Measurements from ENCODE around the gene DYNLT5.
"Not testable (repeated sequence)": the region's sequence is repeated elsewhere in the genome, so short reads cannot be mapped to it uniquely, and the experiment has no call there.

The DYNLT5 gene

DNA sequence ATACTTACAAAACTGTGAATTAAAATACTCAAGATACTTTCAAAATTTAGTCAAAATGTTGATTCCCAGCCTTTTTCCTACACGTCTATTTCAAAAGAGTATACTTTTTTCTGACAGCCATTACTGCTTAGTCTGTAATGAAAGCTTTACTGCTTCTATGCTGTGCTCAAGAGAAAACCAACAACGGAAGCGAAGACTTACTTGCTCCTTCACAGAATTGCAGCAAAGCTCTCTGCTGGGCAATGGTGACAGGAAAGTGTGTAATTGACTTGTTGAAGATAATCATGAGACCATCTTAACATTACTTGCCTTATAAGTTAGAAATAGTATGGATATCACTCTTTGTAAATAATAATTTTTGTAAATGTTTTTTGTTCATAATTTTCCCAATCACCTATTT, 1.7 kb upstream of the DYNLT5 start:
- no peak for DNase-seq (ENCODE audit: low read depth)

DNA sequence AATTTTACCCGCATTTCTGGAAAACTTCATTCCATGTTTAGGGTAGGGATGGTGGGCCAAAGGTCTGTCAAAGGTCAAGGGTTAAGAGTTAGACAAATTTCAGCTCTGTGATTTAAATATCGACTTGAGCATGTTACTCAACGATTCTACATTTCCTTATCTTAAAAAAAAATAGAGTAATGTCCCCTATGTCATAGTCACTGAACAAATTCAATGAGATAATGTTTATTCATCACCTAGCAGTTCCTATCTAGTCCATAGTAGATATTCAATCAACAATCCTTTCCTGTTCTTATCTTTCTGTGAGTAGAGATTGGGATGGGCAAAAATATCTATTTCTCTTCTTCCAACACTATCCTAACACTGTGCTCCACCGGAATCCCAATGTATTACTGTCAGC, 1.1 kb upstream of the DYNLT5 start:
- no peak for DNase-seq (ENCODE audit: low read depth)

DNA sequence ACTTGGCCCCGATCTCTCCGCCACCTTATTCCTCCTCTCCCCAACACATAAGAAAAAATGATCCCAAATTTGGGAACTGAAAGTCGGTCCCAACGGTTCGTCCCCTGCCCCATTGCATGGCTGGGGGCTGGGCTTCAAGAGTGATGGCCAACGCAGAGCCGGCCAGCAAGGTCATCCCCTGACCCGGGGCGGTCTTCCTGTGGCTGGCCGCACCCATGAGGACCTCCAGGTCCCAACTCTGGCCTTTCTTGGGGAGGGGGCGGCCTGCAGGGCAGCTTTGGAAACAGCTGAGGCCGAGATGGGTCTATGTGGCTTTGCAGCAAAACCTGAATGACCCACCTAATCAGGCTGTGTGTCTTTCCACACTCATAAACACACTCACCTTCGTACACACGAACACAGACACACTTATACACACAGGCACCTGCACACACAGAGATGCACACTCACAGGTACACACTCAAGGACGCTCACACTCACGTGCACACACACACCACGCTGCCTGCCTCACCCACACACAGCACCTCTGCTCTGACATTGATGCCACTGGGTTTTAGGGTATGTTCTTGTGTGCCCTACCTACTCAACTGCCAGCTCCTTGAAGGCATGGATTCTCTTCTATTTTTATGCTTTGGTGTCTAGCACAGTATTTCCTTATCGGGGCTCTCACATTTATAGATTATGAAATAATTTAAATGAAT, 562 bp downstream of the DYNLT5 start:
- DNase-seq (ENCODE audit: low read depth): no peak

DNA sequence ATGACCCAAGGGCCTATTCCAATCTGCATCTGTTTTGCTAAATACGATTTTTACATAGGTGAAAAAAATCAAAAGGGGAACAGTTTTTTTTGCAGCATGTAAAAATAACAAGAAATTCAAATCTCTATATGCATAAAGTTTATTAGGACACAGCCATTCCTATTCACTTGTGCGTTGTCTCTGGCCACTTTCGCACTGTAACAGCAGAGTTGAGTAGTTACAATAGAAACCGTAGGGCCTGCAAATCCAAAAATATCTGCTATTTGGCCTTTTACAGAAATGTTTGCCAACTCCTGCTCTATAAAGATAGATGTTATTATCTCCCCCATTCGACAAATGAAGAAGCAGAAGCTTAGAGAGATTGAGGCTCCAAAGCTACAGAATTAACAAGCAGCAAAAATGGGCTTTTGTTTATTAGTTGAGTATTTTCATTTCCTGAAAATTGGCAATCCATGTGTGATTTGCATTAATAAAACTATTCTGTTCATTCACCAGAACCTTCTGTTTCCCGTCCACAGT, 5.5 kb downstream of the DYNLT5 start:
- DNase-seq (ENCODE audit: low read depth): no peak

DNA sequence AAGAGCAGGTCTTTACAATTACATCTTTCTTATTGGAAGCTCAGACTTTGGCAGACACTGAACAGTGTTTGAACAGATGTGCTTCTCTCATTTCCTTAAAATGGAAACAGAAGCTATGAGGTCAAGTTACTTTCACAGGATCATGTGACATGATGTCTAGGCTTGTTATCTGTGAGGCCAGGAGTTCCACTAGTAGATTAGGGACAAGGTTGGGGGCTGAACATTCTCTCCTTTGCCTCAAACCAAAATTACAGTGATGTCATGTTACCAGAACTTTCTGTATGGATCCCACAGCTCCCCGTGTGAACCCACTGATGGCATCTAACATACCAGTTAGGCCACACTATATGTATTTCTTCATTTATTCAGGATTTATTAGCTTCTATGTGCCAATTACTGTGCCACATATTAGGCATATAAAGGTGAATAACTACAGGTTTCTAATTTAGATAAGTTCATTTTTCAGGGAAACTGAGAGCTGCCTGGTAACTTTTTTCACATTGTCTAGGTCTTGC, 6.0 kb downstream of the DYNLT5 start:
- DNase-seq (ENCODE audit: low read depth): no peak

DNA sequence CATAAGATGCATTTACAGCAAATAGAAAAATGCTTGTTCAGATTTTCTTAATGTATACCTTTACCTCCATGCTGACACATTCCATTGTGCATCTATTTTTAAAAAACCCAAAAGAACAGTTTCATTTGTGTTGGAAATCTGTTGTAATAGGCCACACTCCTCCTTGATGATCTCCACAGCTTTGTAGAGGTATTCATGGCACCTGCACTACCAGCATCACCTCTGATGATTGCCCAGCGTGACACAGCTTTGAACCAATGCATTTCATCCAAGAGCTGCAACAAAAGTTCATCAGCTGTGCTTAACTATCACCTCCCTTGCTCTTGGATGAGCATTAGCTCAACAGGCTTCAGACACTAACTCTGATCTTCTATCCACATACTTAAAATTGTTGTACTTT, 8.2 kb downstream of the DYNLT5 start:
- DNase-seq (ENCODE audit: low read depth): no peak

DNA sequence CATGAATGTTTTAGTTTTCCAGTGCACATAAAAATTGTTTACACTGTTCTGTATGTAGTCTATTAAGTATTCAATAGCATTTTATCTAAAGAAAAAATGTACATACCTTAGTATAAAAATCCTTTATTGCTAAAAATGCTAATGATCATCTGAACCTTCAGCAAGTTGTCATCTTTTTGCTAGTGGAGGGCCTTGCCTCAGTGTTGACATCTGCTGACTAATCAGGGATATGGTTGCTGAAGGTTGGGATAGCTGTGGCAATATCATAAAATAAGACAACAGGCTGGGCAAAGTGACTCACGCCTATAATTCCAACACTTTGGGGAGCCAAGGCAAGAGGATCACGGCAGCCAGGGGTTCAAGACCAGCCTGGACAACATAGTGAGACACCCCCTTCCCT, 9.0 kb downstream of the DYNLT5 start:
- no peak for DNase-seq (ENCODE audit: low read depth)

DNA sequence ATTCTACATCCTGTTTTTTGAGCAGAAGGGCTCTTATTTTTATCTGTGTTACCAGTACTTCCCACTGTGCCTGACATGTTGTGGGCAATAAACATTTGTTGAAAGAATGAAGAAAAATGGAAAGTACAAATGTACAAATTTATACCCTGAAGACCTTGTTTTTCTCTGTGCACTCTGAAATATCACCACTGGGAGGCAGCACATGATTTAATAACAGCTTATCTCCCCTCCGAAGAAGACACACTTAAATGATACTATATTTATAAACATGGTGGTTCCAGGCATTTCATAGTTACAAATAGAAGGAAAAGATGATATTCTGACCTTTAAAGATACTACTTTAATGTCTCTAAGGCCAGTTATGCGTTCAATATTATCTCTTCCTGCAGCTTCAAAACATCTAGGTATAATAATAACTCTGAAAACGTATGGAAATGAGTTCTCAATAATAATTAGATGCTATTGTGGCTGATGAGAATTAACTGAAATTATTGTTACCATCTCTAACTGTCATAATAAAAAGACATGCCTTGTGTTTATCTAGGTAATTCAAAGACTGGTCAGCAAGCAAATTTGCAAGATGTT, 12.8 kb downstream of the DYNLT5 start:
- no peak for DNase-seq (ENCODE audit: low read depth)

DNA sequence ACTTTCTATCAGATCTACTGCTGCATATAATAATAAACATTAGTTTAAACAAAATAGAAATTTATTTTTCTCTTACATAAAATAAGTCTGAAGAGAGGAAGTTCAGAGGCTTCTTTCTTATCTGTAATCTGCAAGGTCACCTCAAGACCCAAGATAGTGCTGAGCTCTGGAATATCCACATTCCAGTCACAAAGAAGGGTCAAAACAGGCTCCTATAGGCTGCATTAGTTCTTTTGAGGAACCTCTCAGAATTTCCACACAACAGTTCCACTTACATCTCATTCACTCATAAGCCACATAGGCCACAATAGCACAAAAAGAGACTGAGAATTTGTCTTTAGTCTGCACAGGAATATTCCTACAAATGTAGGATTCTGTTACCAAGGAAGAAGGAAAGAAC, 15.4 kb downstream of the DYNLT5 start:
- DNase-seq (ENCODE audit: low read depth): no peak

DNA sequence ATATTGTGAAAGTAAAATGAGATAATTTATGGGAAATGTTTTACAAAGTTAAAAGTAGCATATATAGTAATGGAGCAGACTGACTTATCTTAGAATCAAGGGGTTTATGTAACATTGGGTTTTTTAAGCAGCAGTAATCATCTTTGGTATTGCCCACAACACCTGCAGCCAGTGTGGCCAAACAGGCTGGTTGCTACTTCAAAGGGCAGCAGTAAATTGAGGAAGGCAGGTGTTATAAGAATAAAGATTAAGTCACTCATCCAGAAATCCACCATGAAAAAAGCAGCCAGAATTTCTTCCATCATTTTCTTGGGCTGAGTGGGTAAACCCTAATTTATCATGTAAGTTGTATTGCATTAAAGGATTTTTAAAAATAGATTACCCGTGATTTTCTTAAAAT, 16.7 kb downstream of the DYNLT5 start:
- DNase-seq (ENCODE audit: low read depth): no peak

DNA sequence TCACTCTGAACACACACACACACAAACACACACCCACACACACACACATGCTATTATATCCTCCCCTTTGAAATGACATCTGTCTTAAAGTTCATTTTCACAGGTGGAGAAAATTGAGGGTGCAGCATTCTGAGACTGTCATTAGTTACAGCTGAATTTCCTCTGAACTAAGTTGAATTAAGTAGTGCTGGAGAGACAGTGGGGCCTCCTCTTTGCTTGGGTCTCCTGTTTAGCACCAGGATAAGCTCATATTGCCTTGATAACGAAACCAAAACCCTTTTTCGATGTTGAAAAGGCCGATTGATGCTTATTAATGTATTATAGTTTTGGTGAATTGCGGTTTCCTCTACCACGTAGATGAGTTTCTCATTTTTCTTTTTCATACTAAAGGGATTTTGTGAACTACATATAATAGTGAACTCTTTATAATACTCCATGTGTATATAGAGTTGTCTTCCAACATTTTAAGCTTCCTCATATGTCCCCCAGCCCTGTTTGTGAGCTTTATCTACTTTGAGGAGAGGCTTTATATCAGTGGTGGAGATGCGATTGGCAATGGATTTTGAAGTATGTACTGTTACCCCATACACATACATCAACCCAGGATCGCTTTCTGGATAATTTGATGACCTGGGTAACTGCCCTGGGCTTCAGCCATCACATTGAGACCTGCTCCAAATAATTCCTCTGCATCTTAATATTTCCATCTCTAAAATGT, 17.4 kb downstream of the DYNLT5 start:
- DNase-seq (ENCODE audit: low read depth): no peak

DNA sequence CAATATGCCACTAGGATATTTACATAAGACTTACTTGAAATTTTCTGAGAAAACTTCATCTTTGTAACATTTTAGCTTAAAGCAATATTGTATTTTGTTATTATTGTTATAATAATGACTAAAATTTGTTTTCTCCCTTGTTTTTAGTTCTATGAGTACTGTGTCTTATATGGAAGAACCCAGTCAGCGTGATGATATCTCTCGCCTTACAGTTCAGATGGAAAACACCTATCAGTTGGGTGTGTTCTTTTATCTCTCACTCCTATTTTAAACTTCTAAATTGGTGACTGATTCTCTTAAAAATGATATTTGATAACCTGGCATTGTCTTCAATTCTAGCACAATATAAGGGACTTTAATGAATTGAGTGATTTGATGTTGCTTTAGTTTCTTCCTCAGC, 18.0 kb downstream of the DYNLT5 start:
- no peak for DNase-seq (ENCODE audit: low read depth)

DNA sequence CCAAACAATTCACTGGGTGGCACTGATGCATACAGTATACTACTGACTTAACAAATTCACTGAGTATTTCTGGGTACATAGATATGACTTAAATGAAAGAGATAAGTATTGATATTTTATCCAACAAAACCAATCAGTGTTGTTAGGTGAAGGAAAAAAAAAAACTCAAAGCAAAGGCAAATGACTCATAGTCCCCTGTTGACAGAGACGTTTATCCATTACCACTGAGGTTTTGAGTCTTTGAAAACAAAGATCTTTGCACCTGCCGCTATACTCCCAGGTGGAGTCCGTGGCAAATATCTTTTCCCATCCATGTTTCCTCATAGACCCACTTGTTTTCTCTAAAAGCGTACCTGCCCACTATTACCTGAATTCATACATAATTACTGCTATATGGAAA, 18.4 kb downstream of the DYNLT5 start:
- DNase-seq (ENCODE audit: low read depth): no peak

DNA sequence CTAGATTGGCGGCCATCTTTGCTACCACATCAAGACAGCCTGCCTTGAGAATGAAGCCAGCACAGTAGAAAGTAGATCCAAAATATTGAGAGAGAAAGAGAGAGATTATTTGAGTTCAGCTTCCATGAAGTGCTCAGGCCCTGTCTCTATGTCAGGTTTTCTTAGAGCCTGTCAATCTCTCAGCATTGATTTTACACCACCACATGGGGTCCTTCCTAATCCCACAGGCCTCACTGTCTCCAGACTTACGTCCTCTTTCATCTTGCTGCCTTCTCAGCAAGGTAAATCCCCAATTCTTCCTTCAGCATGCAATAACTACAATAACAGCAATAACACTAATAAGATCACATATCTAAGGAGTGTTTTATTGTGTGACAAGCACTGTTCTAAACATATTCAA, 21.0 kb downstream of the DYNLT5 start:
- no peak for DNase-seq (ENCODE audit: low read depth)

DNA sequence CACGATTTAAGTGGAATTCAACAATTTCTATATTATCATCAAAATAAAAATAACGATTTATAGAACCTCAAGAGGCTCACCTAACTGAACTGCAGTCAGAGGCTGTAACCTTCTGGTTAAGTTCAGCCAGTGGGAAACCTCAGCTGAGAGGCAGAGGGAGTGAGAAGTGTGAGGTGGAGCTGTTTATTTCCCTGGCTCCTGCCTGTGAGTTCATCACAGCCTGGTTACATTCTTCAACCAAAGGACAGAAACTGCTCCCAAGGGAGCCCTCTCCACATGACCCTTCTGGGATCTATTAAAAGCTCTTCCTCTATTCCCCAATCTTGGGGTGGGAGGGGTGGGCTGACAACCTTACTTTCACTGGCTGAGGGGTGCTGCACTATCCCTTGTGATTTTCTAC, 22.2 kb downstream of the DYNLT5 start:
- no peak for DNase-seq (ENCODE audit: low read depth)

DNA sequence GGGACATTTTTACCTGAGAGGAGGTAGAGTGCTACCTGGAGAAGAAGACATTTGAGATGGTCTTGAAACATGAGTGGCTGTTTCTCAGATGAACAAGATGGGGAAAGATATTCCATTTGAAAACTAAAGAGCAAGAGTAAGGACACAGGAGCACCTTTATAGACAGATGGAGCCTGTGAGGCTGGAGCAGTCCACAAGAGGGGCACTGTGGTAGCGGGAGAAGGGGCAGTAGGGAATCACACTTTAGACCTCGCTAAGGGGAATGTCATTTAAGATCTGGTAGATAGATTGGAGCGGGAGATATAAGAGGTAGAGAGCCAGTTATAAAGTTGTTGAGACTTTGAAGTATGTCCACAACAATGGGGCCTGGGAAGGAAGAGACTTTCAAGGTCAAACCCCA, 23.4 kb downstream of the DYNLT5 start:
- no peak for DNase-seq (ENCODE audit: low read depth)

DNA sequence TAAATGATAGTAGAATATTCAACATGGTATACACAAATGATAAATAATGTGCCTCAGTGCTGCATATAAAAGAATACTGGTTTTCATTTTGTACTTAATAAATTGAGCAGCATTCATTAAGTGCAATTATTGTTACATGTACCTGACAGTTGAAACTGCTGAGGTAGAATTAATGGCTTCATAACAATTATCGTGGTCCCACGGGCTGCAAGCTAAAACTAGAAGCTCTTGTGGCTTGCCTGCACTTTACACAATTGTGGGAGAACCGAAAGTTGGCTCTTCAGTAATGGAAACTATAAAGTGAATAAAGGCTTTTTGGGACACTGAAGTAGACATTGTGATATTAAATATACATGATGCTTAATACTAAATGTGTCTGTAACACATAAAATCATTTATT, 25.6 kb downstream of the DYNLT5 start:
- no peak for DNase-seq (ENCODE audit: low read depth)

DNA sequence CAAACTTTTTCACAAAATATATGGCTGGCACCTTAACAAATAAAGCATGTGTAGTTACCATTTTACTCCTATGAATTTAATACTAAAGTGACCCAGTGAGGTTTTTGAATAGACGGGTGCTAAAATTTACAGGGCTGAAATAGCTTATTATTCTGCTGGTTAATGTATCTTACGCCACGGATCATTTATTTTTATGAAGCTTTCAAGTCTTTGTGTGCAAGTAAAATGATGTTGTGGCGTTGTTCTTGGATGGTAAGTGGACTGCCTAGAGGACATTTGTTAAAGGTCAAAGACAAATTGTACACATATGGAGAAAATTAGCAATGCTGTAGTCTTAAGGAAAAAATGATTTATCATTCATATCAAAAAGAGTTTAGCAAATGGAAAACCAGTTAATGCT, 26.0 kb downstream of the DYNLT5 start:
- DNase-seq (ENCODE audit: low read depth): no peak

DNA sequence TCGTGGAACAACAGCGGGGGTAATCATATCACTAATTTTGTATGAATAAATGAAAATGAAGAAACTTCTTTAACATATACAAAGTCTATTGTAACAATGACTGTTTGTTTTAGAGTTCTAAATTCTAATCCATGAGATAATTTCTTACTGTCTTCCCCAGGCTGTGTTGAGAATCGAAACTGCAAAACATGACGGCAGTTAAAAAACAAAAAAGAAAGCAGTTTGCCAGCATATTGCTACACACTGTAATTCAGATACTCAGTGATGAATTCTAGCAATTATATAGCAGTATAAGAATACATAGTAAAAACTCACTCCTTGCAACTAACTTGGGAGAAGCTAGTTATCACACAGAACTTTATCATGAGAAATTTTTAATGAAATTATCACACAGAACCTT, 26.7 kb downstream of the DYNLT5 start:
- DNase-seq (ENCODE audit: low read depth): no peak

DNA sequence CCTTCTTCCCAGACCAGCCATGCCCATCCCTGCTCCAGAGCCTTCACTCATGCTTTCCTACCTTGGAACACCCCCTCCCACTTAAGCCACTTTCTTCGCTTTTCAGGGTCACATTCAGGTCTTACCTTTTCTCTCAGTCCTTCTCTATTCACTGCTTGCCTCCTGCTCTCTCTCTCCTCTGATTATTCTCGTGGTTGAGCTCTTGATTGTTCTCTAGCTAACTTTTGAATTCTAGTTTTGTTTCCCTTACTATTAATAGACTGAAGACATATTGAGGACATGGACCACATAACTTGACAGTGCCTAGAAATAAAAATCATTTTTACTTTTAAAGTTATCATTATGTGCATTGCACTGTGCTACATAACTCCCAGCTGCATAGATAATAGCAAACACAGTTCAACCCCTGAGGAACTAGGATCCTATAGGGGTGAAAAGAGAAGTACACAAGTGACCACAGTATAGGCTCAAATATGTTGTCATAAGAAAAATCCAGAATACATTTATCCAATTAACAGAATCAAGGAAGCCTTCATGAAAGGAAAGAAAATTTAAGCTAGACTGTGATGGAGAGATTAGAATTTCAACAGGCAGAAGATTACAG, 27.3 kb downstream of the DYNLT5 start:
- DNase-seq (ENCODE audit: low read depth): no peak

DNA sequence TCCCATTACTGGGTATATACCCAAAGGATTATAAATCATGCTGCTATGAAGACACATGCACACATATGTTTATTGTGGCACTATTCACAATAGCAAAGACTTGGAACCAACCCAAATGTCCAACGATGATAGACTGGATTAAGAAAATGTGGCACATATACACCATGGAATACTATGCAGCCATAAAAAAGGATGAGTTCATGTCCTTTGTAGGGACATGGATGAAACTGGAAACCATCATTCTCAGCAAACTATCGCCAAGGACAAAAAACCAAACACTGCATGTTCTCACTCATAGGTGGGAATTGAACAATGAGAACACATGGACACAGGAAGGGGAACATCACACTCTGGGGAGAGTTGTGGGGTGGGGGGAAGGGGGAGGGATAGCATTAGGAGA, 33.5 kb downstream of the DYNLT5 start:
- DNase-seq (ENCODE audit: low read depth): not testable (repeated sequence)

DNA sequence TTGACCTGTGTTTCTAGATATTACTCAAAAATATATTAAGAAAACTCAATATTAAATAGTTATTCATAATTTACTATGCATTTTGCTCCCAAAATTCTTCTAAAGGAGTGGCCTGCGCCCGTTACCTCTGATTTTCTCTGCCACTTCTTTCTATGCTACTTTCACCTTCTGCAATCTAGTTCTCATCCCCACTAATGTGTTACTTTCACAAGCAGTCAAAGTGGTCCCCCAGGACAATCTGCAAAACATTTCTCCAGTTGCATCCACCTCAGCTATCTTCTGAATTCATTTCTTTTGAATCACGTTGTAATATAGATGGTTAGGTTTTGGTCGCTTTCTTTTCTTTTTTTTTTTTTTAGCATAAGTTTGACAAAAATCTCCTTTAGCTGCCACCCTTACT, 35.4 kb downstream of the DYNLT5 start:
- no peak for DNase-seq (ENCODE audit: low read depth)
